Nephron progenitor cell (in vitro differentiated cells): Measurements from ENCODE around the gene THAP6.
A peak's percentile ranks its signal among the peaks of the same experiment; 100 is the strongest.

Experiments
- DNase-seq: peaks from one replicate; pipeline ENCODE4 v3.0.0; 2021
- H3K27ac Mint-ChIP-seq: 2 replicates; pipeline ENCODE4 v1.8.0; 2021; ENCODE audit warnings: mild to moderate bottlenecking, moderate library complexity, mixed read lengths
- H3K27me3 Mint-ChIP-seq: 2 replicates; pipeline ENCODE4 v1.8.0; 2021; ENCODE audit warnings: mild to moderate bottlenecking, low read depth, mixed read lengths; ENCODE audit not compliant: poor library complexity
- H3K36me3 Mint-ChIP-seq: 2 replicates; pipeline ENCODE4 v1.8.0; 2021; ENCODE audit warnings: low read depth, mixed read lengths
- H3K4me1 Mint-ChIP-seq: 2 replicates; pipeline ENCODE4 v1.8.0; 2021; ENCODE audit warnings: mixed read lengths
- H3K4me3 Mint-ChIP-seq: 2 replicates; pipeline ENCODE4 v1.8.0; 2021; ENCODE audit warnings: mild to moderate bottlenecking, moderate library complexity, mixed read lengths
- H3K9me3 Mint-ChIP-seq: 2 replicates; pipeline ENCODE4 v1.8.0; 2021; ENCODE audit warnings: mild to moderate bottlenecking, moderate library complexity, mixed read lengths
- CTCF ChIP-seq: fragments of 200-600 bp; sonication (generic); IDR thresholded peaks from 2 replicates; pipeline ENCODE4 v1.5.0; 2021; ENCODE audit warnings: antibody characterized with exemption

The THAP6 gene

DNA sequence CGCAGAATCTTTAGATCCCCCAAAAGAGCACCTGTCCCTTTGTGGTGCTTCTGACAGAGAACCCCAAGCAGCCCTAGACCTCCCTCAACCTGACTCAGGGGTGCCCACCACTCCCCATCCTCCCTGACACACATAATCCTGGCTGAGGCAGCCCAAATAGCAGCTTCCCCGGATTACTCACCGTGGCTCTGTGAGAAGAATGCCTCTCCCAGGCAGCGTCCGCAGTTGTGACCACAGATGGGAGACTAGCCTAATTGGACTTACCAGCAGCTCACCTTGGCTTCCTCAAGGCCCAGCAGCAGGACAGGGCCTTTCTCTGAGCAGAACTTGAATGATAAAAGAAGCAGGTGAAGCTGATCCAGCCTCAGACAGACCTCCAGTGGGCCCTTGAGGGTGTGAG, 31.3 kb downstream of the THAP6 start:
- DNase-seq, result no peak
- H3K27ac Mint-ChIP-seq, result no peak overlapping the region
- H3K4me1 Mint-ChIP-seq, result peaks cover 13% of the 10 kb centered on the region
- peaks cover 37% of the 10 kb centered on the region for H3K36me3 Mint-ChIP-seq
- TF ChIP-seq CTCF, result no peak
- no peaks in the 10 kb centered on the region for H3K27me3 Mint-ChIP-seq
- H3K9me3 Mint-ChIP-seq, result no peaks in the 10 kb centered on the region
- H3K4me3 Mint-ChIP-seq, result no peak overlapping the region

- no peak overlapping the region for H3K4me3 Mint-ChIP-seq
- peak overlapping the region; percentile 53 for H3K27ac Mint-ChIP-seq
- H3K36me3 Mint-ChIP-seq, result peaks cover 23% of the 10 kb centered on the region
- H3K27me3 Mint-ChIP-seq, result no peaks in the 10 kb centered on the region
- no peak for DNase-seq
- no peak for TF ChIP-seq CTCF
- no peaks in the 10 kb centered on the region for H3K9me3 Mint-ChIP-seq
- H3K4me1 Mint-ChIP-seq, result peaks cover 13% of the 10 kb centered on the region
These were observed 33.5 kb downstream of the THAP6 start for GRCh38 chr4:75547647-75548387.

- Mint-ChIP-seq H3K27ac (peak overlapping the region; percentile 31), H3K4me3 (no peak overlapping the region), H3K4me1 (peaks cover 13% of the 10 kb centered on the region), H3K36me3 (peaks cover 12% of the 10 kb centered on the region), H3K27me3 (no peaks in the 10 kb centered on the region), H3K9me3 (no peaks in the 10 kb centered on the region)
- no peak for DNase-seq
- TF ChIP-seq CTCF, result no peak
These were observed 34.7 kb downstream of the THAP6 start for GRCh38 chr4:75549019-75549418.

DNA sequence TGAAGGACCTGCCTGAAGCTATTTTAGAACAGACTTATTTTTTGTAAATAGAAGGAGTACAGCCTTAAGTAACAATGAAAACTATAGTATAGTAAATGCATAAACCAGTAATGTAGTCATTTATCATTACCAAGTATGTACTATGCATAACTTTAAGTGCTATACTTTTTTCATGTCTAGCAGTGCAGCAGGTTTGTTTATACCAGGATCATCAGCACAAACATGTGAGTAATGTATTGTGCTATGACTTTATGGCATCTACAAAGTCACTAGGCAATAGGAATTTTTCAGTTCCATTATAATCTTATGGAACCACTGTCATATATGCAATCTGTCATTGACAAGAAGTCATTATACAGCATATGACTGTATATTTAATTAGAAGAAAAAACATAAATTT, 38.2 kb downstream of the THAP6 start:
- no peaks in the 10 kb centered on the region for H3K9me3 Mint-ChIP-seq
- H3K27me3 Mint-ChIP-seq, result peaks cover 5% of the 10 kb centered on the region
- H3K4me3 Mint-ChIP-seq, result no peak overlapping the region
- H3K4me1 Mint-ChIP-seq, result peaks cover 22% of the 10 kb centered on the region
- no peak for DNase-seq
- H3K27ac Mint-ChIP-seq, result no peak overlapping the region
- TF ChIP-seq CTCF, result no peak
- peaks cover 4% of the 10 kb centered on the region for H3K36me3 Mint-ChIP-seq

DNA sequence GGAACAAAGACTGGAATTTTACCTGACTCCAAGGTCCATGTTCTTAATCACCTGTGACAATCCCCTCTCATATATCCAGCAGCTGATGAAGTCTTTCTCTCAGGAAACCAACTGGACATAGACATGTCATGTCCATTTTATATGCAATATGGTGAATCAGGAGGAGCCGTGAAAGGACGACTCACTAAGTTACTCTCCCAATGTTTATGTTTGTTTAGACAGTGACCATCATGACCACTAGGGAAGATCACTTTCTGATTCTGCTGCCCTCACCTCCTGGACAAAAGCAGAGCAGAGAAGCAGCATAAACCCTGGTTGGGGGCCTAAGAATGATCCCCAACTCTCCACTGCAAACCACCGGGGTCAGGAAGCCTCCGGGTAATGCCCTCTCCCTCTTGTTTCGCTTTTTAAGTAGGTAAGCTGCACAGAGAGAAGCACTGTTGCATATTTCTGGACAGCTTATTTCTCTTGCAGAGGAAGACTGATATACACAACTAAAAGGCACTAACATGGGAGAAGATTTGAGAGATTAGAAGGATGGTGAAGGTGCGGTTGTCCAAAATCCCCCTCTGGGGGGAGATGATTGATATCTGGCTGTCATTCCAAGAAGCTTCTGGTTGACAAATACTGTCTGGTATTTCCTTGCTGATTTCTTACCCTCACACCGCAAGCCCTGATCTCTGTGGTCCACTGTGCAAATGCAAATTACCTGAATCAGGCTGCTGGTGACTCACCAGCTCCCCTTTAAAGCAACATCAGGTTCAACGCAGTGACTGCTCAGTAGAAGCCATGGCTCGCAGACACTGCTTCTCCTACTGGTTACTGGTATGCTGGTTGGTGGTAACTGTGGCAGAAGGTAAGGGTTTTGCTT, 41.3 kb downstream of the THAP6 start, which contains the start of gene ODAPH:
Gene ODAPH, plus strand, starts transcription at position 773 of the 871 bp plus-strand sequence. Its CDS starts 17 bp downstream, at position 790.
- H3K27ac Mint-ChIP-seq, result no peak within 1 kb of the TSS
- peaks cover 11% of the 10 kb centered on the region for H3K27me3 Mint-ChIP-seq
- no peak for TF ChIP-seq CTCF
- DNase-seq, result no peak
- H3K4me3 Mint-ChIP-seq, result no peak within 1 kb of the TSS
- no peaks in the 10 kb centered on the region for H3K36me3 Mint-ChIP-seq
- no peaks in the 10 kb centered on the region for H3K9me3 Mint-ChIP-seq
- H3K4me1 Mint-ChIP-seq, result peaks cover 15% of the 10 kb centered on the region
